HG03025 (cell line): ENCODE data around the gene FNBP1L.
"Not testable (repeated sequence)": the region's sequence is repeated elsewhere in the genome, so short reads cannot be mapped to it uniquely, and the experiment has no call there.

Source experiments
- ATAC-seq: cut with Tn5 transposase; IDR thresholded peaks from one replicate; pipeline ENCODE4 v1.9.1; 2021; ENCODE audit warnings: mild to moderate bottlenecking, moderate library complexity; ENCODE audit not compliant: unreplicated experiment, low FRiP score

FNBP1L gene

DNA sequence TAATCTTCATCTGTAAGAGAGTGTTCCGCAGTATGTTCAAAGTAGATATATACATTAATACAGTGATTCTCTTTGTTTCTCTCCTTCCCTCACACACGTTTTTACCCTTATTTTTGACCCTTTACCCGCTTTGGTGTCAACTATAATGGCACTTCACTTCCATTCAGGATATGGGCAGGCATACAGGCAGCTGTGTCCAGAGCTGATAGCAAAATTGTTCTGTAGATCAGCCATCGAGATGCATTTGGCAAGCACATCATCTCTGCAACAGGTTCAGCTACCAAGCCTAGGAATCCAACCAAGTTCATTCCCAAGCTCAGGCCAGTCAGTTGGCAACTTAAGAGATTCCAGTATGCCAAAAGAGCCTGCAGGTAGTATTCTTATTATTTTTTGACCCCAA is 74.8 kb downstream of the FNBP1L start:
- no peak for ATAC-seq

DNA sequence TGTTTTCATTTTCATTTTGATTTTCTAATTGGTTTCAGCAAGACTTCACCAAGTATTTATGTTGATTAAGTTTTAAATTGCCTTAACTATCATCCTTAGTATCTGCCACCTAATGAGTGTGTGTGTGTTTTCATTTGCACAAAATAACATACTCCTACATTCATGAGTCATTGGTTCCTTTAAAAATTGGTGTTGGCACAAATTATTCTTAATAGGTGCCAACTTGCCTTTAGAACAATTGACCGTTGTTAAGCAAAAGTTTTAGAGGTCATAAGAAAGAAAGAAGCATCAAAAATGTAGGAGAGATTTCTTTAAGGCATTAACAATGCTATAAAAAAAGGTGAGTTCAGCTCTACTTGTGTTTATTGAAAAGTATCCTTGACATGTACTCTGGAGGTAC is 77.5 kb downstream of the FNBP1L start:
- ATAC-seq, result no peak

- ATAC-seq, result no peak
Measured at GRCh38 chr1:93526431-93526830, 78.5 kb downstream of the FNBP1L start.

DNA sequence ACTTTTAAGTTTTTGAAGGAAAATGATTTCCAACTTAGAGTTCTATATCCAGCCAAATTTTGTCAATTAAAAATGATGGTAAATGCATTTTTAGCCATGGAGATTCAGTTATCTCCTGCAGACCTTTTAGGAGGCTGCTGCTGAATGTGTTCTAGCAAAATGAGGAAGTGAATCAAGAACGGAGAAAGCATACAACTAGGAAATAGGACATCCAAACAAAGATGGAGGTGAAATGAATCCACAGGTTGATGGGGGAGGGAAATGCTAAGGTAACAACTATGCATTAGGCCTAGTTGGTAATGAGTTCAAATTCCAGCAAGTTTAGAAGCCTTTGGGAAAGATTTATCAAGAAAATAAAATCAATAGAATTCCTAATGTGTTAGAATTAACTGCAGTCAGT is 80.5 kb downstream of the FNBP1L start:
- no peak for ATAC-seq

DNA sequence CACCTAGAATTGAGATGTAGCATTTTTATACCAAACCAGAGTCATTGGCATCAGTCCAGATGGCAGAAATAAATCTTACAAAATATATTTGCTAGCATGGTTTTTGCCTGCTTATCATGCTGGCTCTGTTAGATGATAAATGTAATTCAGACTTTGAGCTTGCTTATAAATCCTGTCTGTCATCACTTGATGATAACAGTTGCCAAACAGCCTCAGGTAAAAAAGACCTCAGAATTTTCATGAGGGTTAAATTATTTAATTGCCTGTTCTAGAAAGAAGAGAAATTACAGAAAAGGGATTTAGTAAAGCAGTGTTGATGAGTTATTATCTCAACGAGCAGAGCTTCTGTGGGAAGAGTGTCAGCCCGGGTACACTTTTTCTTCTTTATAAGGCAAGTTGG is 83.3 kb downstream of the FNBP1L start:
- no peak for ATAC-seq

DNA sequence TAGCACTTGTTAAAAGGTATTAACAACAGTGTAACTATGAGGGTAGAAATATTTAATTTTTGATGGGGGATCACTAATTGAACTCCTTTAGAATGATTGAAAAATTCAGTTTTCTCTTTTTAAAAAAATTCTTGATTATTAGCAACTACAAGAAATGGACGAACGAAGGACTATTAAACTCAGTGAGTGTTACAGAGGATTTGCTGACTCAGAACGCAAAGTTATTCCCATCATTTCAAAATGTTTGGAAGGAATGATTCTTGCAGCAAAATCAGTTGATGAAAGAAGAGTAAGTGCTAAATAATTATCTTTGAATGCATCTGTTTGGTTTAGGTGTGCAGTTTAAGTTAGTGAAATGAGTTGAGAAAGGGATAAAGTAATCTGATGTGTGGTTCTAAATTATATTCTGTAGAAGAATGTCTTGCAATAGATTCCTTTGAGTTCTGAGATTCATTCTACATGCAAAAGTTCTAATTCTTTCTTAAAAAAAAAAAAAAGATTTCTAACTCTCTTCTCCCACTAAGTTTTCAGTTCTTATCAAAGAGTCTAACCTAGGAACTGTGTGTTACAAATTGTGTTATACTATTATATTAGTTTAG is 85.0 kb downstream of the FNBP1L start:
- no peak for ATAC-seq

DNA sequence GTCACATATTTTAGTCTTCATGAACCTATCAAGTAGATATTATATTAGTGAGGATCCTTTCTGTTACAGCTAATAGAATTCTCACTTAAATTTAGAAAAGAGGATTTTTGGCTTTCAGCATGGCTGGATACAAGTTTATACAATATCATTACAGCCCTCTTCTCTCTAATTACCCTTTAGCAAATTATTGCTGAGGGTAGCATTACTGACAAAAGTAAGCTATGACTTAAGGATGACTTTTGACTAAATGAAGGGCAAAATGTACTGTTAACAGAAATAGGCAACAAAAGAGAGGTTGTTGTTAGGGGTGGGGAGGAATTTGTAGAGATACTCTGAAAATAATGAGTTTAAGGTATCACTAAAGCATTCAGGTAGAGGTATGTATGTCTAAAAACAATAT is 85.8 kb downstream of the FNBP1L start:
- ATAC-seq, result no peak

GRCh38 chr1:93537396-93537795 is 89.5 kb downstream of the FNBP1L start:
- ATAC-seq, result no peak

DNA sequence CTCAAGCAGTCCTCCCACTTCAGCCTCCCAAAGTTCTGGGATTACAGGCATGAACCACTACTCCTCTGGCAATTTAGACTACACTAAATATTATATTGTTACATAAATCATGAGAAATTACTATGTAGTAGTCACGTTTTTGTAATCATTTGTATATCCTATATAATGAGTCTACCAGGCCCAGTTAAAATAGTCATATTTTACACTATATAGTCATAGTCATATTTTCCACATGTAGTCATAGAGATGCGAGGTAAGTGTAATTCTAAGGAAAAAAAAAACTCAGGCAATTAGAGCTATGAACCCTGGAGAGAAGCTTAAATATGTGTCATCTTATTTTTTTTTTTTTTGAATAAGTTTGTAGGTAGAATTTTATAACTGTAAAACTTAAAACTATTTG is 90.0 kb downstream of the FNBP1L start:
- no peak for ATAC-seq

DNA sequence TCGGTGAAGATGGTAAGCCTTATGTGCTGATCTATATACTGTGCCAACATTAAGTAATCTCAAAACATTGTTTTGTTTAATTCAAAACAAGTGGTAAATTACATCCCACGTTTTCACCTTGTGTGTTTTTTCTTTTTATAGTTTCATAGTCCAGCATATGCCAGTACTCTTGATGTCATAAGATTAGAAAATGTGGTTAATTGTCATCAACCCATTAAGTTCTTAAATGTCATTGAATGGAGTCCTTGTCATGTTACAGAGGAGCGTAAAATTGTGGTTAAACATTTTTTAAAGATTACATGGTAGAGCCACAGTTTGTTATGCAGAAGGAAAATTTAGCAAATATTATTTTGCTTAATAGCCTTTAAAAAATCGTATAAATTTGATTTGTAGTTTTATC is 93.1 kb downstream of the FNBP1L start:
- no peak for ATAC-seq

DNA sequence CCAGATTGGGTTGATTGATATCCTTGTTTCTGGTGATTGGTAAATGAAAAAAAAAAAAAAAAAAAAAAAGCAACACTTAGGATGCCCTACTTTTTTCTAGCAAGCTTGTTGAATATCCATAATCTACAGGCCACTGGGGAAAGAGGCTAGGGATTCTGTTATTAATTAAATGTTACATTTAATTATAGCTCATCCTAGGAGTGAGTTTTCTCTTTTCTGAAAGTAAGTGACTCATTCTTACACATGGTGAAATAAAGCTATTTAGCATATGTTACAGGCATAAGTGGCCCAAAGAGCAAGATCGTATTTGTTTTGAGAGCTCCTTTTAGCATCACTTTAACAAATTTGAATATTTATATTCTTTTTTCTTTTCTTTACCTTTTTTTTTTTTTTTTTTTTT is 94.5 kb downstream of the FNBP1L start:
- no peak for ATAC-seq

DNA sequence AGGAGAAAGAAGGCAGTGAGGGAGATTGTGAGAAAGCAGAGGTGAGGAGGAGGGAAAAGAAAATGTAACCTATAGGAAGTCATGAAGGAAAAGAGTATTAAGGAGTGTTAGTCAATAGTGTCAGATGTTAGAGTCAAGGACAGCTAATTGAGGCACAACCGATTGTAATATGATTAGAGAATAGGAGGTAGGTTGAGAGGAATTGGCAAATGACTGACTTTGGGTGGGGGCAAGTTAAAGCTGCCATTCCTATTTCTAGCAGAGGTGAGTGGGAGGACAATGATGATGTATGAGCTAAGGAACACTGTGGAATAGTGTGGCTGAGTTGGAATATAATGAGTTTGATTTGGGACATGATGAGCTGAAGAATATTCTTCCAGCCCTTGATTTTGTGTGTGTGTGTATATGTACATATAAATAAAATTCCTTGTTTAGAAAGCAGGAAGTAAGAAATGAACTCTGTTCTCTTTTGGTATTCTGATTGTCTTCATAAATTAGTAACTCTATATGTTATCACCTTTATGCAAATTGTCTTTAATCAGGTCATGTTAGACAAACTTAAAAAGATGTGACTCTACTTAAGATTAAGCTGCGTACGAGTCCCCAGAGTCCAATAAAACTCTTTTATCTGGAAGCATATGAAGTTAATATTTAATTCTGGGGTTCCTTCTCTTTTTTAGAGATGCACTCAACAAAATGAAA is 98.4 kb downstream of the FNBP1L start:
- no peak for ATAC-seq

DNA sequence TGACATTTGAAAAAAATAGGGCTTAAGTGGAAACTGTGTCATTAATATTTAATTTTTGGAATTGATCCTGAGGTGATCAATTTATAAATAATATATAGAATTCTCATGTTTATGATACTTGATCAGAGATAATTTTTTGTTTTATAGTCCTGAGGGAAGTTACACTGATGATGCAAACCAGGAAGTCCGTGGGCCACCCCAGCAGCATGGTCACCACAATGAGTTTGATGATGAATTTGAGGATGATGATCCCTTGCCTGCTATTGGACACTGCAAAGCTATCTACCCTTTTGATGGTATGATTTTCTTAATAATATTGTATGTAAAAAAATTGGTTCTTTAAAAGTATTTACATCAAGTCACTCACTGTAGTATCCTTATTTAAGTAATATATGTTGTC is 101.2 kb downstream of the FNBP1L start:
- no peak for ATAC-seq

GRCh38 chr1:93549811-93550210 is 101.9 kb downstream of the FNBP1L start:
- ATAC-seq, result no peak

DNA sequence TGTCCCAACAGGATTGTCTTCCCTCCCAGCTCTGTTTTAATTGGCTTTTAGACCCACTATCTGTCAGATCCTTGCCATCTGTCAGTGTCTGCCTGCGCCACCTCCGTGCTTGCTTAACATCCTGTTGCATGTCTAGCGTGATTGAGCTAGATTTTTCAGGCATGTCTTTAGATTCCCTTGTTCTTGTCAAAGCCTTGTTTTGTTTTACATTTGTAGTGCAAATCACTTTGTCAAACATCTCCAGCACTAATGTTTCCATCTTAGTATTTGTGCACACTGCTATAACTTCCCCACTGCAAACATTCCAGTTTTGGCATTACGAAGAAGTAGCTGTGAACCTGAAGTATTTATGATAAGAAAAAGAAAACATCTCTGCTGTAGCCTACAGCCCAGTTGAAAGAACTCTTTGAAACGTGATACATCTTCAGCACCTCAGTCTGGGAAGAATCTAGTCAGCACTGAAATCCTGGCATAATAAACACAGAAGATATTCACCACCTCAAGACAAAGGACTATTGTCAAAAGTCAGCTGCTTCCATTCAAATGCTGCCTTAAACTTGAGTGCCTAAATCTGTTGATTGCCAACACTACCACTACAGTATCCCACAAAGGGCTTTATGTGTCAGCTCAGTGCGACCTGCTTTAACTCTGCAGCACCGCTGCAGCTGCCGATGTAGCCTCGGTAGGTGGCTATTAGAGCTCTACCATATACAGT is 105.0 kb downstream of the FNBP1L start:
- no peak for ATAC-seq

- ATAC-seq, result not testable (repeated sequence)
Measured at GRCh38 chr1:93553886-93554490, 106.1 kb downstream of the FNBP1L start.

- ATAC-seq, result no peak
Measured at GRCh38 chr1:93554883-93555872, 107.3 kb downstream of the FNBP1L start.

- no peak for ATAC-seq
Measured at GRCh38 chr1:93556291-93556690, 108.4 kb downstream of the FNBP1L start.

- ATAC-seq, result no peak
Measured at GRCh38 chr1:93559045-93559444, 111.1 kb downstream of the FNBP1L start.

GRCh38 chr1:93559695-93560094 is 111.8 kb downstream of the FNBP1L start:
- no peak for ATAC-seq
